CD14-positive monocyte (primary cell): Measurements from ENCODE around the gene TBC1D19. TPM values are rescaled to one million over a fixed set of nuclear protein-coding genes. Genes with fewer than 3 reads are reported as not detected.

Source experiments
- DNase-seq, 3 donors: peaks; one replicate each; pipeline ENCODE4 v3.0.0-alpha.2; 2011 to 2022
- H2AFZ ChIP-seq: 2 replicates; pipeline ENCODE4 v1.6.0; 2012; ENCODE audit warnings: mild to moderate bottlenecking, low read depth, low read length, inconsistent platforms; ENCODE audit not compliant: insufficient read depth, poor library complexity, severe bottlenecking
- H3K27ac ChIP-seq, 2 donors: 1 replicate in 1 of 2; 2 replicates in 1 of 2; pipeline ENCODE4 v1.5.1; 2012 to 2013; ENCODE audit warnings: low read length in 2 of 2, control low read depth in 1 of 2, inconsistent platforms in 1 of 2, low read depth in 1 of 2, mild to moderate bottlenecking in 1 of 2
- H3K27me3 ChIP-seq, 2 donors: one replicate each; pipeline versions ENCODE4 v1.6.0 to v1.6.1; 2011 to 2013; ENCODE audit warnings: low read length in 2 of 2; ENCODE audit not compliant: control insufficient read depth in 2 of 2, insufficient read depth in 2 of 2
- H3K36me3 ChIP-seq, 2 donors: replicated peaks in 1 of 2; 1 replicate in 1 of 2; 2 replicates in 1 of 2; pipeline versions ENCODE4 v1.5.1 to v1.6.1; 2012 to 2013; ENCODE audit warnings: low read length in 2 of 2, control low read depth in 1 of 2, inconsistent platforms in 1 of 2, mild to moderate bottlenecking in 1 of 2; ENCODE audit not compliant: insufficient read depth in 2 of 2, control insufficient read depth in 1 of 2
- H3K4me1 ChIP-seq, 2 donors: 1 replicate in 1 of 2; 2 replicates in 1 of 2; pipeline versions ENCODE4 v1.5.1 to v1.6.1; 2012 to 2013; ENCODE audit warnings: low read length in 2 of 2, control low read depth in 1 of 2, inconsistent platforms in 1 of 2, mild to moderate bottlenecking in 1 of 2, moderate library complexity in 1 of 2; ENCODE audit not compliant: insufficient read depth in 2 of 2, control insufficient read depth in 1 of 2
- H3K4me2 ChIP-seq: replicated peaks from 2 replicates; pipeline ENCODE3; 2012; ENCODE audit warnings: low read length, moderate library complexity, mild to moderate bottlenecking; ENCODE audit not compliant: poor library complexity, severe bottlenecking; ENCODE audit errors: extremely low read depth
- H3K4me3 ChIP-seq, 3 experiments: fragments of 200-600 bp in 1 of 3; sonication (generic) in 1 of 3; replicated peaks in 1 of 3; 1 replicate in 2 of 3; 2 replicates in 1 of 3; pipeline ENCODE4 v1.5.1; 2011 to 2013; ENCODE audit warnings: low read length in 3 of 3, mild to moderate bottlenecking in 3 of 3, control low read depth in 2 of 3, low read depth in 2 of 3, inconsistent platforms in 1 of 3, moderate library complexity in 1 of 3
- H3K79me2 ChIP-seq: 2 replicates; pipeline ENCODE4 v1.6.0; 2012; ENCODE audit warnings: mild to moderate bottlenecking, control low read depth, inconsistent platforms, low read length, moderate library complexity; ENCODE audit not compliant: insufficient read depth
- H3K9ac ChIP-seq: 2 replicates; pipeline ENCODE4 v1.6.0; 2017; ENCODE audit warnings: low read length, mild to moderate bottlenecking; ENCODE audit not compliant: insufficient read depth, poor library complexity, severe bottlenecking
- H3K9me3 ChIP-seq, 2 donors: replicated peaks in 1 of 2; 1 replicate in 1 of 2; 2 replicates in 1 of 2; pipeline versions ENCODE4 v1.5.1 to v1.6.1; 2012 to 2013; ENCODE audit warnings: low read length in 2 of 2, control low read depth in 1 of 2; ENCODE audit not compliant: control insufficient read depth in 1 of 2, insufficient read depth in 1 of 2
- H4K20me1 ChIP-seq: 2 replicates; pipeline ENCODE4 v1.6.0; 2012; ENCODE audit warnings: mild to moderate bottlenecking, low read length, control low read depth, moderate library complexity; ENCODE audit not compliant: insufficient read depth
- H3K27ac Mint-ChIP-seq, 7 donors: one replicate each; pipeline ENCODE4 v1.8.0; 2020; ENCODE audit warnings: mild to moderate bottlenecking in 7 of 7, mixed read lengths in 7 of 7, moderate library complexity in 6 of 7, inconsistent platforms in 2 of 7
- H3K27me3 Mint-ChIP-seq, 3 donors: one replicate each; pipeline ENCODE4 v1.8.0; 2021 to 2022; ENCODE audit warnings: low read depth in 3 of 3, mild to moderate bottlenecking in 3 of 3, mixed read lengths in 3 of 3, moderate library complexity in 3 of 3, inconsistent platforms in 1 of 3
- H3K36me3 Mint-ChIP-seq, 2 donors: one replicate each; pipeline ENCODE4 v1.8.0; 2020; ENCODE audit warnings: mixed read lengths in 2 of 2, inconsistent platforms in 1 of 2, mild to moderate bottlenecking in 1 of 2
- H3K4me1 Mint-ChIP-seq: one replicate; pipeline ENCODE4 v1.8.0; 2020; ENCODE audit warnings: mild to moderate bottlenecking, mixed read lengths
- H3K4me3 Mint-ChIP-seq, 2 donors: one replicate each; pipeline ENCODE4 v1.8.0; 2020; ENCODE audit warnings: mild to moderate bottlenecking in 2 of 2, mixed read lengths in 2 of 2, moderate library complexity in 1 of 2
- H3K9me3 Mint-ChIP-seq, 7 donors: one replicate each; pipeline ENCODE4 v1.8.0; 2020 to 2022; ENCODE audit warnings: mixed read lengths in 7 of 7, mild to moderate bottlenecking in 6 of 7, moderate library complexity in 6 of 7, inconsistent platforms in 2 of 7
- CTCF ChIP-seq: fragments of 200-600 bp; IDR thresholded peaks from one replicate; pipeline ENCODE4 v1.8.0; 2022; ENCODE audit warnings: antibody characterized with exemption, mild to moderate bottlenecking
- whole genome bisulfite sequencing: methylation state at CpG from one replicate; pipeline ENCODE4 v1.1.5; 2013; ENCODE audit warnings: missing lambda C conversion rate; ENCODE audit not compliant: insufficient coverage; 5-methylcytosine and 5-hydroxymethylcytosine counted together
- intact Hi-C, 2 donors: fragments of 100-400 bp; cut with micrococcal nuclease; formaldehyde crosslinking; loops; one replicate each; pipeline versions ENCODE4 v1.15.0 to v1.15.1; 2023
- polyA plus RNA-seq, 3 donors: library from polyadenylated mRNA; depleted of rRNA in 1 of 3; unstranded in 2 of 3; stranded (reverse) in 1 of 3; fragments of 300-500 nt in 2 of 3; fragments of >200 nt in 1 of 3; fragmentation: Illumina TruSeq in 2 of 3; gene quantifications; 1 replicate in 2 of 3; 2 replicates in 1 of 3; pipeline ENCODE4 v1.2.3, GENCODE V29; 2012 to 2021

The TBC1D19 gene
- polyA plus RNA-seq, 3 donors: 0.19 to 0.84 (median 0.33) TPM

- H3K4me1 ChIP-seq: peaks cover 16 to 19% of the 10 kb centered on the region in 2 donors
- H4K20me1 ChIP-seq: no peaks in the 10 kb centered on the region
- no peak for TF ChIP-seq CTCF
- H3K36me3 Mint-ChIP-seq: peaks cover 0 to 2% of the 10 kb centered on the region in 2 donors
- no peak for DNase-seq
- no peaks in the 10 kb centered on the region for H3K36me3 ChIP-seq
- no peaks in the 10 kb centered on the region for H3K9me3 ChIP-seq
- intact Hi-C loops: no loop called here
- no peak overlapping the region for H3K27ac ChIP-seq
- H3K9me3 Mint-ChIP-seq: peaks cover 0 to 5% (median 4%) of the 10 kb centered on the region in 7 donors
- H3K4me3 Mint-ChIP-seq: no peak overlapping the region
- H3K27ac Mint-ChIP-seq: no peak overlapping the region
- no peak overlapping the region for H3K9ac ChIP-seq
- H3K27me3 ChIP-seq: no peaks in the 10 kb centered on the region
- H2AFZ ChIP-seq: no peak overlapping the region
- H3K4me2 ChIP-seq: no peak overlapping the region
- H3K27me3 Mint-ChIP-seq: peaks cover 3 to 7% (median 5%) of the 10 kb centered on the region in 3 donors
- no peak overlapping the region for H3K4me3 ChIP-seq
- H3K4me1 Mint-ChIP-seq: peaks cover 23% of the 10 kb centered on the region
- H3K79me2 ChIP-seq: no peaks in the 10 kb centered on the region
Observed at GRCh38 chr4:26792639-26793038, 208.8 kb downstream of the TBC1D19 start.

GRCh38 chr4:26793735-26794134, 209.9 kb downstream of the TBC1D19 start:
- Histone ChIP-seq H3K36me3 (no peaks in the 10 kb centered on the region), H3K79me2 (no peaks in the 10 kb centered on the region), H3K9ac (no peak overlapping the region), H3K27me3 (no peaks in the 10 kb centered on the region), H3K27ac (no peak overlapping the region), H3K4me3 (no peak overlapping the region), H4K20me1 (no peaks in the 10 kb centered on the region), H2AFZ (no peak overlapping the region), H3K4me1 (peaks cover 5 to 8% of the 10 kb centered on the region in 2 donors), H3K9me3 (no peaks in the 10 kb centered on the region), H3K4me2 (no peak overlapping the region)
- WGBS: 100% methylated on average over 1 of the region's 2 CpGs
- peaks cover 12% of the 10 kb centered on the region for H3K4me1 Mint-ChIP-seq
- peaks cover 0 to 5% (median 4%) of the 10 kb centered on the region in 7 donors for H3K9me3 Mint-ChIP-seq
- H3K4me3 Mint-ChIP-seq: no peak overlapping the region
- no peak for DNase-seq
- H3K27ac Mint-ChIP-seq: no peak overlapping the region
- no peak for TF ChIP-seq CTCF
- H3K36me3 Mint-ChIP-seq: peaks cover 0 to 2% of the 10 kb centered on the region in 2 donors
- H3K27me3 Mint-ChIP-seq: peaks cover 2 to 7% (median 5%) of the 10 kb centered on the region in 3 donors
- intact Hi-C loops: no loop called here
